ENCODE data around the gene SIGLECL1. TPM values are rescaled to one million over a fixed set of nuclear protein-coding genes. Genes with fewer than 3 reads are reported as not detected.
A peak's percentile ranks its signal among the peaks of the same experiment; 100 is the strongest.

SIGLECL1 gene
- total RNA-seq (2021) = not detected in 3 replicates
- Bru-seq, nascent RNA = not detected
- long read RNA-seq, experiment 1 = 0 reads
- long read RNA-seq, experiment 2 = 0 reads
- long read RNA-seq, experiment 3 = 0 reads

GRCh38 chr19:51250786-51251467 lies at the start of gene SIGLECL1:
SIGLECL1 (plus strand) TSS chr19:51251080; CDS start chr19:51264073, 12,993 bp downstream.
- TF ChIP-seq, protein P1, sequence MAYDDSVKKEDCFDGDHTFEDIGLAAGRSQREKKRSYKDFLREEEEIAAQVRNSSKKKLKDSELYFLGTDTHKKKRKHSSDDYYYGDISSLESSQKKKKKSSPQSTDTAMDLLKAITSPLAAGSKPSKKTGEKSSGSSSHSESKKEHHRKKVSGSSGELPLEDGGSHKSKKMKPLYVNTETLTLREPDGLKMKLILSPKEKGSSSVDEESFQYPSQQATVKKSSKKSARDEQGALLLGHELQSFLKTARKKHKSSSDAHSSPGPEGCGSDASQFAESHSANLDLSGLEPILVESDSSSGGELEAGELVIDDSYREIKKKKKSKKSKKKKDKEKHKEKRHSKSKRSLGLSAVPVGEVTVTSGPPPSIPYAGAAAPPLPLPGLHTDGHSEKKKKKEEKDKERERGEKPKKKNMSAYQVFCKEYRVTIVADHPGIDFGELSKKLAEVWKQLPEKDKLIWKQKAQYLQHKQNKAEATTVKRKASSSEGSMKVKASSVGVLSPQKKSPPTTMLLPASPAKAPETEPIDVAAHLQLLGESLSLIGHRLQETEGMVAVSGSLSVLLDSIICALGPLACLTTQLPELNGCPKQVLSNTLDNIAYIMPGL (CRISPR knock-in tag; IDR thresholded peaks at IDR 0.05) = no peak
- TF ChIP-seq NFYB (CRISPR knock-in tag; conservative IDR thresholded peaks at IDR 0.05; ENCODE audit: low read depth) = peak; percentile 62
- H3K27me3 Mint-ChIP-seq (ENCODE audit: low read depth) = no peaks in the 10 kb centered on the region; the same call in 1 of the 2 replicates
- ChIA-PET CTCF (no interaction called here), POLR2A (no interaction called here)
- H3K4me1 Mint-ChIP-seq = 0 out of 2 replicates have a peak, but pooled peaks cover 3% of the 10 kb centered on the region
- ATAC-seq (peak; percentile 60), DNase-seq (ENCODE audit: low spot score) (peak; percentile 18)
- H3K4me3 Mint-ChIP-seq = no peak within 1 kb of the TSS
- H3K9me3 Mint-ChIP-seq = peaks cover 11% of the 10 kb centered on the region
- H3K27ac Mint-ChIP-seq = no peak within 1 kb of the TSS; the same call in 1 of the 2 replicates
- 0 out of 2 replicates have a peak, but pooled peaks cover 3% of the 10 kb centered on the region for H3K36me3 Mint-ChIP-seq

- no peak for DNase-seq (ENCODE audit: low spot score)
- H3K4me1 Mint-ChIP-seq = no peaks in the 10 kb centered on the region
- no peaks in the 10 kb centered on the region for H3K36me3 Mint-ChIP-seq
- no peak for ATAC-seq
- peaks cover 15% of the 10 kb centered on the region for H3K27me3 Mint-ChIP-seq (ENCODE audit: low read depth)
- ChIA-PET POLR2A (no interaction called here), CTCF (interaction anchor here (0.8 to 1.5 kb wide), 2 partner anchors 43 to 57 kb away, joined by 4 read pairs; no protein-coding TSS in a partner anchor)
- no peak overlapping the region for H3K4me3 Mint-ChIP-seq
- no peaks in the 10 kb centered on the region for H3K9me3 Mint-ChIP-seq
- TF ChIP-seq E2F5 (CRISPR knock-in tag; IDR thresholded peaks at IDR 0.05) (no peak), HMGA2 (CRISPR knock-in tag; IDR thresholded peaks at IDR 0.05) (no peak), NR1H2 (CRISPR knock-in tag; IDR thresholded peaks at IDR 0.05) (no peak), JAZF1 (CRISPR knock-in tag; IDR thresholded peaks at IDR 0.05) (no peak), ZBTB21 (CRISPR knock-in tag; IDR thresholded peaks at IDR 0.05; ENCODE audit: borderline replicate concordance) (no peak), NR2C2 (CRISPR knock-in tag; IDR thresholded peaks at IDR 0.05) (no peak), CBFB (CRISPR knock-in tag; IDR thresholded peaks at IDR 0.05; ENCODE audit: low read depth) (no peak), ZNF396 (CRISPR knock-in tag; IDR thresholded peaks at IDR 0.05; ENCODE audit: borderline replicate concordance) (no peak), CREM (CRISPR knock-in tag; IDR thresholded peaks at IDR 0.05) (no peak)
- TF ChIP-seq, protein P2, sequence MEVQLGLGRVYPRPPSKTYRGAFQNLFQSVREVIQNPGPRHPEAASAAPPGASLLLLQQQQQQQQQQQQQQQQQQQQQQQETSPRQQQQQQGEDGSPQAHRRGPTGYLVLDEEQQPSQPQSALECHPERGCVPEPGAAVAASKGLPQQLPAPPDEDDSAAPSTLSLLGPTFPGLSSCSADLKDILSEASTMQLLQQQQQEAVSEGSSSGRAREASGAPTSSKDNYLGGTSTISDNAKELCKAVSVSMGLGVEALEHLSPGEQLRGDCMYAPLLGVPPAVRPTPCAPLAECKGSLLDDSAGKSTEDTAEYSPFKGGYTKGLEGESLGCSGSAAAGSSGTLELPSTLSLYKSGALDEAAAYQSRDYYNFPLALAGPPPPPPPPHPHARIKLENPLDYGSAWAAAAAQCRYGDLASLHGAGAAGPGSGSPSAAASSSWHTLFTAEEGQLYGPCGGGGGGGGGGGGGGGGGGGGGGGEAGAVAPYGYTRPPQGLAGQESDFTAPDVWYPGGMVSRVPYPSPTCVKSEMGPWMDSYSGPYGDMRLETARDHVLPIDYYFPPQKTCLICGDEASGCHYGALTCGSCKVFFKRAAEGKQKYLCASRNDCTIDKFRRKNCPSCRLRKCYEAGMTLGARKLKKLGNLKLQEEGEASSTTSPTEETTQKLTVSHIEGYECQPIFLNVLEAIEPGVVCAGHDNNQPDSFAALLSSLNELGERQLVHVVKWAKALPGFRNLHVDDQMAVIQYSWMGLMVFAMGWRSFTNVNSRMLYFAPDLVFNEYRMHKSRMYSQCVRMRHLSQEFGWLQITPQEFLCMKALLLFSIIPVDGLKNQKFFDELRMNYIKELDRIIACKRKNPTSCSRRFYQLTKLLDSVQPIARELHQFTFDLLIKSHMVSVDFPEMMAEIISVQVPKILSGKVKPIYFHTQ (CRISPR knock-in tag; IDR thresholded peaks at IDR 0.05) = no peak
- TF ChIP-seq, protein P3, sequence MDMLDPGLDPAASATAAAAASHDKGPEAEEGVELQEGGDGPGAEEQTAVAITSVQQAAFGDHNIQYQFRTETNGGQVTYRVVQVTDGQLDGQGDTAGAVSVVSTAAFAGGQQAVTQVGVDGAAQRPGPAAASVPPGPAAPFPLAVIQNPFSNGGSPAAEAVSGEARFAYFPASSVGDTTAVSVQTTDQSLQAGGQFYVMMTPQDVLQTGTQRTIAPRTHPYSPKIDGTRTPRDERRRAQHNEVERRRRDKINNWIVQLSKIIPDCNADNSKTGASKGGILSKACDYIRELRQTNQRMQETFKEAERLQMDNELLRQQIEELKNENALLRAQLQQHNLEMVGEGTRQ (CRISPR knock-in tag; IDR thresholded peaks at IDR 0.05) = no peak
- no peak overlapping the region for H3K27ac Mint-ChIP-seq
Measured at GRCh38 chr19:51201712-51202111, 49.2 kb upstream of the SIGLECL1 start.

DNA sequence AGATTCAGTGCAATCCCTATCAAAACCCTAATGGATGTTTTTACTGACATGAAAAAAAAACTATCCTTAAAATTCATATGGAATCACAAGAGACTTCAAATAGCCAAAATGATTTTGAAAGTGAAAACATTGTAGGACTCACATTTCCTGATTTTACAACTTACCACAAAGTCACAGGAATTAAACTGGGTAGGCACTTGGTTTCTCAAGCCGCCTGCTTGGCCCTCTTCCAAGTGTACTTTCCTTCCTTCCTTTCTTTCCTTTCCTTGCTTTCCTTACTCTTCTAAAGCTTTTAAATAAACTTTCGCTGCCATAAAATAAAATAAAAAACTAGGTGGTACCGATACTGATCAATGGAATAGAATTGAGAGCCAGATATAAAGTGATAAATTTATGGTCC lies 47.0 kb upstream of the SIGLECL1 start:
- H3K36me3 Mint-ChIP-seq = no peaks in the 10 kb centered on the region
- no peaks in the 10 kb centered on the region for H3K4me1 Mint-ChIP-seq
- ChIA-PET CTCF (no interaction called here), POLR2A (no interaction called here)
- peaks cover 30% of the 10 kb centered on the region for H3K27me3 Mint-ChIP-seq (ENCODE audit: low read depth)
- no peaks in the 10 kb centered on the region for H3K9me3 Mint-ChIP-seq
- ATAC-seq (no peak), DNase-seq (ENCODE audit: low spot score) (no peak)
- H3K4me3 Mint-ChIP-seq = no peak overlapping the region
- H3K27ac Mint-ChIP-seq = no peak overlapping the region
- TF ChIP-seq SMAD4 (CRISPR knock-in tag; IDR thresholded peaks at IDR 0.05) (no peak), NR1H2 (CRISPR knock-in tag; IDR thresholded peaks at IDR 0.05) (no peak), MYBL2 (CRISPR knock-in tag; IDR thresholded peaks at IDR 0.05) (no peak), JUN (CRISPR knock-in tag; IDR thresholded peaks at IDR 0.05) (no peak), SMAD3 (CRISPR knock-in tag; IDR thresholded peaks at IDR 0.05; ENCODE audit: borderline replicate concordance) (no peak), TP53 (CRISPR knock-in tag; IDR thresholded peaks at IDR 0.05) (no peak), SP1 (CRISPR knock-in tag; conservative IDR thresholded peaks at IDR 0.05) (no peak), NFE2L1 (CRISPR knock-in tag; IDR thresholded peaks at IDR 0.05) (no peak), IRF2 (CRISPR knock-in tag; IDR thresholded peaks at IDR 0.05; ENCODE audit: borderline replicate concordance, low read depth) (no peak), PRDM15 (CRISPR knock-in tag; IDR thresholded peaks at IDR 0.05) (no peak), CREB1 (CRISPR knock-in tag; IDR thresholded peaks at IDR 0.05) (no peak)

Data from WTC11 (cell line).